Activated naive CD8-positive, alpha-beta T cell treated with anti-CD3 and anti-CD28 coated beads, Interleukin-2, amount 10 ng/mL, durations not matched to agents 7 days and 5 days (primary cell): ENCODE measurements around the gene CDC34. TPM values are rescaled to one million over a fixed set of nuclear protein-coding genes. Genes with fewer than 3 reads are reported as not detected.
A peak's percentile ranks its signal among the peaks of the same experiment; 100 is the strongest.

Experiments
- ATAC-seq: fragments of 150-1000 bp; cut with Tn5 transposase; one replicate; pipeline ENCODE4 v1.10.0; 2021; ENCODE audit warnings: low read depth, moderate library complexity
- POLR2A ChIA-PET: fragments of 350-600 bp; sonication (Branson Sonifier 250); formaldehyde crosslinking; loops from one replicate; lab custom pipeline; 2021; ENCODE audit warnings: antibody characterized with exemption; lab: Charles Lee
- DNase-seq: peaks from one replicate; pipeline ENCODE4 v3.0.0; 2021
- H3K27ac Mint-ChIP-seq: one replicate; pipeline ENCODE4 v1.8.0; 2022; ENCODE audit warnings: mild to moderate bottlenecking, mixed read lengths
- H3K27me3 Mint-ChIP-seq: one replicate; pipeline ENCODE4 v1.8.0; 2022; ENCODE audit warnings: mild to moderate bottlenecking, moderate library complexity, mixed read lengths
- H3K36me3 Mint-ChIP-seq: one replicate; pipeline ENCODE4 v1.8.0; 2021; ENCODE audit warnings: mild to moderate bottlenecking, mixed read lengths
- H3K4me1 Mint-ChIP-seq: one replicate; pipeline ENCODE4 v1.8.0; 2021; ENCODE audit warnings: mixed read lengths
- H3K4me3 Mint-ChIP-seq: one replicate; pipeline ENCODE4 v1.8.0; 2022; ENCODE audit warnings: mild to moderate bottlenecking, moderate library complexity, mixed read lengths
- H3K9me3 Mint-ChIP-seq: one replicate; pipeline ENCODE4 v1.8.0; 2021; ENCODE audit warnings: mixed read lengths
- total RNA-seq, 2 experiments: library from RNA; stranded (reverse); gene quantifications; one replicate each; pipeline ENCODE4 v1.2.3, GENCODE V29; 2021

CDC34 gene, protein sequence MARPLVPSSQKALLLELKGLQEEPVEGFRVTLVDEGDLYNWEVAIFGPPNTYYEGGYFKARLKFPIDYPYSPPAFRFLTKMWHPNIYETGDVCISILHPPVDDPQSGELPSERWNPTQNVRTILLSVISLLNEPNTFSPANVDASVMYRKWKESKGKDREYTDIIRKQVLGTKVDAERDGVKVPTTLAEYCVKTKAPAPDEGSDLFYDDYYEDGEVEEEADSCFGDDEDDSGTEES
- total RNA-seq, result 10 to 100 TPM; 49.2 to 51.5 TPM

DNA sequence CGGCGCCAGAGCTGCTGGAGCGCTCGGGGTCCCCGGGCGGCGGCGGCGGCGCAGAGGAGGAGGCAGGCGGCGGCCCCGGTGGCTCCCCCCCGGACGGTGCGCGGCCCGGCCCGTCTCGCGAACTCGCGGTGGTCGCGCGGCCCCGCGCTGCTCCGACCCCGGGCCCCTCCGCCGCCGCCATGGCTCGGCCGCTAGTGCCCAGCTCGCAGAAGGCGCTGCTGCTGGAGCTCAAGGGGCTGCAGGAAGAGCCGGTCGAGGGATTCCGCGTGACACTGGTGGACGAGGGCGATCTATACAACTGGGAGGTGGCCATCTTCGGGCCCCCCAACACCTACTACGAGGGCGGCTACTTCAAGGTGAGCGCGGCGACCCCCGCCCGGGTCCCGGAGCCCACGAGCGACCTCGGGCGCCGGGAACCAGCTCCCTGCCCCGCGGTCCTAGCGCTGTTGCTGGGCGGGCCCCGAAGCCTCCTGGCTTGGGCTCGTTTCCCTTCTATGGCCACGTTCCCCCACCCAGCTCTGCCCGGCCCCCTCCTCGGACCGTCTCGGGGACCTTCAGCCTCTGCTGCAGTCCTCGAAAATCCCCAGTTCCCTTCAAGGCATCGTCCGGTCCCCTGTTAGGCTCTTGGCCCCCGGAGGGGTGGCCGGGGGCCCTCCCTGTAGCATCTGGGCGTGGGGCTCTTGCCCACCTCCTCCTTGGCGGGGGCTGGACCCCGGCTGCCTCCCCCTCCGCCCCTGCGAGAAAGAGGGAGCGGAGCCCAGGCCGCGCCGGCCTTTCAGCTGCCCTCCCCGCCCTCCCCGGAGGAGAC is at the start of gene CDC34:
Gene CDC34 (plus strand): TSS at position 8 of the 808 bp plus-strand sequence. CDS start 172 bp downstream, at position 180.
- no peak for DNase-seq
- no peaks in the 10 kb centered on the region for H3K27me3 Mint-ChIP-seq
- no peak for ATAC-seq
- no peaks in the 10 kb centered on the region for H3K36me3 Mint-ChIP-seq
- peaks cover 4% of the 10 kb centered on the region for H3K4me1 Mint-ChIP-seq
- peak within 1 kb of the TSS; percentile 87 for H3K4me3 Mint-ChIP-seq
- POLR2A ChIA-PET, result interaction anchor here (0.5 to 5.1 kb wide), 17 partner anchors 10 to 131 kb away, joined by 3 to 78 read pairs (median 6); partner anchors contain the start of genes BSG, GZMM, RNF126 and TPGS1
- peak within 1 kb of the TSS; percentile 85 for H3K27ac Mint-ChIP-seq
- H3K9me3 Mint-ChIP-seq, result no peaks in the 10 kb centered on the region

DNA sequence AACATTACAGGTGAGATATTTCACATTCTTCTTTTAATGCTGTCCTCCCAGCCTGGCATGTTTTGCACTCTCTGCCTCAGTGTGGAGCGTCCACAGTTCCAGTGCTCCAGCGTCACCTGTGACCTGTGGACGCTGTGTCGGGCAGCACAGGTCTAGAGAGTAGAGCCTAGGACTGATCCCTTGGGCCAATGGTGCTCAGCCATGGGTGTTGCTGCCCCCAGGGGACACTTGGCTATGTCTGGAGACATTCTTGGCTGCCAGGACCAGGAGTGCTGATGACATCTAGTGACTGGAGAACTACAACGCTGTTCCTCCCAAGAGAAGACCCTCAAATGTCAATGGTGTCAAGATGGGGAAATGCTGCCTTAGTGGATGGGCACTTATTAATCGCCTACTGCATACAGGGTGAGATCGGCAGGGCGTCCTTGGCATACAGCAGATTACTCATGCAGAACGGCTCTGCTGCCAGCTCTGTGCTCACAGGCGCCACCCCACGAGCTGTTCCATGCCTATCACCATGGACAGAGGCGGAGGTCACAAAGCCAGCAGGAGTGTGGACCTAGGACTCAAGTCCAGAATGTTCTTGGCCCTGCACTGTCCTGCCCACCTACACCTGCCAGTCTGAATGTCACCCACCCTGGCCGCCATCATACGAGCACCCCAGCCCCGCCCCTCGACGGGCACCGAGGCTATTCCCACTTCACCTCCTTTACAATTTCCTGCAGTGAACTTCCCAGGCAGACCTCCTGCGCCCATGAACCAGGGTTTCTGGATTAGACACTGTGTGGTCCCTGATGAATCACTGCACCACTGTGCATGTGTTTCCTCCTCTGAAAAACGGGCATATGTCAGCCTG is 49.1 kb upstream of the CDC34 start:
- H3K27me3 Mint-ChIP-seq, result peaks cover 4% of the 10 kb centered on the region
- POLR2A ChIA-PET, result interaction anchor here (0.6 kb wide), 1 partner anchor 29 kb away, joined by 4 read pairs; no protein-coding TSS in a partner anchor
- ATAC-seq (no peak), DNase-seq (no peak)
- no peak overlapping the region for H3K4me3 Mint-ChIP-seq
- no peak overlapping the region for H3K27ac Mint-ChIP-seq
- H3K36me3 Mint-ChIP-seq, result peaks cover 14% of the 10 kb centered on the region
- H3K4me1 Mint-ChIP-seq, result peaks cover 11% of the 10 kb centered on the region
- H3K9me3 Mint-ChIP-seq, result peaks cover 19% of the 10 kb centered on the region

DNA sequence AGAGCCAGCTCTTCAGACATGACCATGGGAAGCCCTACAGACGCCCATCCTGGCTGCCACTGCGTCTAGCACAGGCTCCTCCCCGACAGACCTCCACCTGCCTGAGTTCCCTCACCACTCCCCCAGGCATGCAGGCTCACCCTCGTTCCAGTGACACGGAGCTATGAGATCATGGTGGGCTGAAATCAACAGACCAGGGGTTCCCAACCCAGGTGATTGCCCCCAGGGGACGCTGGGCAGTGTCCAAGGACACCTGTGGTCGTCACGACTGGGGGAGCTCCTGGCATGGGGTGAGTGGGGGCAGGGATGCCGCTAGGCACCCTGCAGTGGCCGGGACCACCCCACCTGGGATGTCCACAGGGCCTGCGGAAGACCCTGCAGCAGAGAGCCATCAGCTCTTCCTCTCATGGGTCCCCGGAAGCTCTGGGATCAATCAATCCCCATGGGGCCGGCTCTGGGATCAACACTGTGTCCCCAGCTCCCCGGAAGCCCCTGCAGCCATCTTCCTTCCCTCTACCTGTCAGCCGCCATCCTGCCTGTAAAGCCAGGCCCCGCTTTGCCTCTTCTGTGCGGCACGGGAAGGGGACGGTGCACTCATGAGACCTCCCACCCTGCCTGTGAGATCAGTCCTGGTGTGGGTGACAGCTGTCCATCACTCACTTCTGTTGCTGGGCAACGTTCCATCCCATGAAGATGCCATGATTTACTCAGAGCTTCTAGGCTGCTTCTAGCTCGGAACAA is 48.1 kb upstream of the CDC34 start:
- Mint-ChIP-seq H3K36me3 (peaks cover 14% of the 10 kb centered on the region), H3K4me3 (no peak overlapping the region), H3K27ac (no peak overlapping the region), H3K27me3 (peaks cover 4% of the 10 kb centered on the region), H3K9me3 (peaks cover 19% of the 10 kb centered on the region), H3K4me1 (peaks cover 14% of the 10 kb centered on the region)
- POLR2A ChIA-PET, result no interaction called here
- ATAC-seq, result no peak
- DNase-seq, result no peak

DNA sequence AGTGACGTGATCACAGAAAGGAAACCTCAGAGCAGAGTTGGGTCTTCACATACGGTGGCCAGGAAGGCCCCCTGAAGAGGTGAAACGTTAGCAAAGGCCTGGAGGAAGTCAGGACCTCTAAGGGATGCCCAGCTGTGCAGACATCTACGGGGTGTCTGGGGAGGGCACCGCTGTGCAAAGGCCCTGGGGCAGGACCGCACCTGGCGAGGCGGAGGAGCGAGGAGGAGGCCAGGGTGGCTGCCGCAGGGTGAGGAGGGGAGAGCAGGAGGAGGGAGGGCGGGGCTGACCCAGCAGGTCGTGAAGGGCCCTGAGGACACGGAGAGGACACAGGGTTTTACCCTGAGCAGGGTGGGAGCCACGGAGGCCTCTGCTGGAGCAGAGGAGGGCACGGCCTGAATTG is 47.1 kb upstream of the CDC34 start:
- POLR2A ChIA-PET, result no interaction called here
- no peak for ATAC-seq
- H3K4me1 Mint-ChIP-seq, result peaks cover 14% of the 10 kb centered on the region
- peaks cover 4% of the 10 kb centered on the region for H3K27me3 Mint-ChIP-seq
- no peak overlapping the region for H3K27ac Mint-ChIP-seq
- no peak overlapping the region for H3K4me3 Mint-ChIP-seq
- H3K36me3 Mint-ChIP-seq, result peaks cover 14% of the 10 kb centered on the region
- DNase-seq, result no peak
- peaks cover 19% of the 10 kb centered on the region for H3K9me3 Mint-ChIP-seq

DNA sequence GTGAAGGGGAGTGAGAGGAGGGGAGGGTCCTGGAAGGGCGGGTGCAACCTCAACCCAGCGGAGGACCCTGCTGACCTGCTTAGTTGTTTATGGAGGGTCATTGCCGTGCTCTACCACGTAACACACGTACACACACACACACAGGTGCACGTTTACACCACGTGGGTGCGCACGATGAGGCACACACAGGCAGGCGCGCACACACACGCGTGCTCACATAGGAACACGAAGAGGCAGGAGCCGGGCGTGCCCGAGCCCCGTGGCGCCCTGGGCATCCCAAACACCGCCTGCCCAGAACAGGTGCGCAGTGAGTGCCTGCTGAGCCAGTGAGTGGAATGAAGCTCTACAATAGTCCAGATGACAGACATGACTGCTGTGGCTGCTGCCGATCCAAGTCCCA is 46.5 kb upstream of the CDC34 start:
- Mint-ChIP-seq H3K27ac (no peak overlapping the region), H3K4me1 (peaks cover 14% of the 10 kb centered on the region), H3K9me3 (peaks cover 16% of the 10 kb centered on the region), H3K27me3 (peaks cover 4% of the 10 kb centered on the region), H3K36me3 (peaks cover 13% of the 10 kb centered on the region), H3K4me3 (no peak overlapping the region)
- POLR2A ChIA-PET, result no interaction called here
- ATAC-seq (no peak), DNase-seq (no peak)

DNA sequence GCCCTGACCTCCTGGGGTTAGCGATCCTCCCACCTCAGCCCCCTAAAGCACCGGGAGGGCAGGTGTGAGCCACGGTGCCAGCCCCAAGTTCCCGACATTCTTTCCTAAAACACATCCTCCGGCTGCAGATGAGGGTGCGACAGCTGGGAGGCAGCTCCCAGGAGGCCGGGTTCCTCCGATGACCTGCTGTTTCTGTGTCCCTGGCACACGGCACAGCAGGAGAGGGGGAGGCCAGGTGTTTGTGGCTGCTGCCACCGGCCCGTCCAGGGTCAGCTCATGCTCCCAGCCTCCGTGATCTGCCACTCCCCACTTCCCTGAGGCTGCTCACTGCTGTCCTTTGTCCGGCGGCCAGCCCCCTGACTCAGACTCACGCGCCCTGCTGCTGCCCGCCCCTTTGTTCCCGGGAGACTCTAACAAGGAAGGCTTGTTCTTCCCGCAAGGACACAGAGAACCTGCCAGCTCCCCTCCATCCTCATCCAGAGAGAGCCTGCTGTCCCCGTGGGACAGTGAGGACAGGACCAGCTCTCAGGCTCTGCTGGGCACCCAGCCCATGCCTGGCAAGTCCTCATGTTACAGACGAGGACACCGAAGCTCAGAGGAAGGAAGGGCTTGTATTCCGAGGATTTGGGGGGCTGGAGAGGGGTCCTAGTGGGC is 45.9 kb upstream of the CDC34 start:
- ATAC-seq (no peak), DNase-seq (no peak)
- POLR2A ChIA-PET, result no interaction called here
- H3K36me3 Mint-ChIP-seq, result peaks cover 7% of the 10 kb centered on the region
- H3K4me1 Mint-ChIP-seq, result peaks cover 9% of the 10 kb centered on the region
- peaks cover 10% of the 10 kb centered on the region for H3K9me3 Mint-ChIP-seq
- peaks cover 4% of the 10 kb centered on the region for H3K27me3 Mint-ChIP-seq
- no peak overlapping the region for H3K4me3 Mint-ChIP-seq
- no peak overlapping the region for H3K27ac Mint-ChIP-seq

DNA sequence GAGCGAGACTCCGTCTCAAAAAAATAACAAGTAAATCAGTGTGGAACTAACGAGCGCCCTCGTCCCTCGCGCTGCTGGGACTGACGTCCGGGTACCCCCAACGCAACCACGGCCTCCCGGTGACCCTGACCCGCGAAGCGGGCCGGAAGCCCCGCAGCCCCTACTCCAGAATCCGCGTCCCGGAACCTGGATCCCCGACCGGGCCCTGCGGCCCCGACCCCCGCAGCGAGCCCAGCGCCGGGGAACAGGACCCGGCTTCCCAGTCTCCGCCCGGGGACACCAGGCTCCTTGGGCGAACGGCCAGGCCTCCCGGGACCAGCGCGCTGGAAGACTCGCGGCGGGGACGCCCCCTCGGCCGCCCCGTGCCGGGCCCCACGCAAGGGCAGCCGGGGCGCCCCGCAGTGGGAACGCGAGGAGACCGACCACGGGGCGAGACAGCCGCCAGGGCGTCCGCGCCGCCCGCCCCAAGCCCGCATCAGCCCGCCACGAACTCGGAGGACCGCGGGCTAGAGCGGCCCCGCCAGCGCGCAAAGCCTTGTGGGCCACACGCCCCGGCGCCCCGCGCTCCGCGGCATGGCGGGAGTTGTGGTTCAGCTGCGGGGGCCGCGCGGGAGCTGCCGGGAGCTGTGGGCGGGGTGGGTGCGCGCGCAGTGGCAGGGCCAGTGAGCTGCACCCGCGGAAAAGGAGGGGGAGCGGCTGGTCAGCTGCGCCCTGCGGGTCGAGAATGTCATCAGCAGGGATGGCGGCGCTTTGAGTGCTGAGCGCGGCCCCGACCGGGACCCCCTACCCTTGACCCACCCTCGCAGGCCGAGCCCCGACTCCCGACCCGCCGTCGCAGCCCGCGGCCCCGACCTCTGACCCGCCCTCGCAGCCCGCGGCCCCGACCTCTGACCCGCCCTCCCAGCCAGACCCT is 42.8 kb upstream of the CDC34 start:
- no peaks in the 10 kb centered on the region for H3K9me3 Mint-ChIP-seq
- H3K4me3 Mint-ChIP-seq, result peak overlapping the region; percentile 81
- H3K27ac Mint-ChIP-seq, result peak overlapping the region; percentile 74
- H3K36me3 Mint-ChIP-seq, result peaks cover 2% of the 10 kb centered on the region
- DNase-seq (peak; percentile 98), ATAC-seq (peak; percentile 87)
- H3K4me1 Mint-ChIP-seq, result peaks cover 5% of the 10 kb centered on the region
- POLR2A ChIA-PET, result interaction anchor here (0.7 to 2.7 kb wide), 6 partner anchors 16 to 44 kb away, joined by 3 to 32 read pairs (median 6); partner anchors contain the start of genes CDC34 and TPGS1
- H3K27me3 Mint-ChIP-seq, result peaks cover 2% of the 10 kb centered on the region

DNA sequence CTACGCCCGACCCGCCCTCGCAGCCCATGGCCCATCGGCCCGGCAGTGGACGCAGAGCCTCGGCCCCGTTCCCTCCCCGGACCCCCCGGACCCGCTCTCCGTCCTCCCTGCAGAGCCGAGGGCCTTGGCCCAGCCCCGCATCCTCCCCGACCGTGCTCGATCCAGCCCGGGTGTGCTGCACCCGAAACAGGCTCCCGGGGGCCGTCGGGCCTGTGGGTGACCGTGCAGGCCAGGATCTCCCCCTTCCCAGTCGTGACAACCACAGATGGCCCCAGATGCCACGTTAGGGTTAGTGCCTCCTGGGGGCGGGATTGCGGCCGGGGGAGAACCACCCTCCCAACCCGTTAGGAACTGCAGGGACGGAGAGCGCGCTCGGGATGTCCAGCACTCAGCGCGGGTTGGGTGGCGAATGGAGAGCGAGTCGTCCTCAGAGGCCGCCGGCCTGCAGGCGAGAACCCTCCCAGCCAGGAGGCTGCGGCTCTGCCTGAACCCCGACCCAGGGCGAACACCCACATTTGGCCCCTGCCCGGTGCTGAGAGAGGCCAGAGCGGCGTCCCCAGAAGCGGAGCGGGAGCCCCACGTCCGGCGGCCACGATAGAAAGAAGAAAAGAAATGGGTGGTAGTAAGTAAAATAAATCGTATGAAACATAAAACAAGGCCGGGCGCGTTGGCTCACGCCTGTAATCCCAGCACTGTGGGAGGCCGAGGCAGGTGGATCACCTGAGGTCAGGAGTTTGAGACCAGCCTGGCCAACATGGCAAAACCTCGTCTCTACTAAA is 42.0 kb upstream of the CDC34 start:
- ATAC-seq (peak; percentile 34), DNase-seq (no peak)
- POLR2A ChIA-PET, result interaction anchor here (0.7 to 2.7 kb wide), 7 partner anchors 15 to 44 kb away, joined by 3 to 32 read pairs (median 7); partner anchors contain the start of genes CDC34 and TPGS1
- H3K36me3 Mint-ChIP-seq, result peaks cover 2% of the 10 kb centered on the region
- H3K9me3 Mint-ChIP-seq, result no peaks in the 10 kb centered on the region
- peak overlapping the region; percentile 81 for H3K4me3 Mint-ChIP-seq
- peaks cover 2% of the 10 kb centered on the region for H3K27me3 Mint-ChIP-seq
- H3K27ac Mint-ChIP-seq, result peak overlapping the region; percentile 65
- peaks cover 5% of the 10 kb centered on the region for H3K4me1 Mint-ChIP-seq

DNA sequence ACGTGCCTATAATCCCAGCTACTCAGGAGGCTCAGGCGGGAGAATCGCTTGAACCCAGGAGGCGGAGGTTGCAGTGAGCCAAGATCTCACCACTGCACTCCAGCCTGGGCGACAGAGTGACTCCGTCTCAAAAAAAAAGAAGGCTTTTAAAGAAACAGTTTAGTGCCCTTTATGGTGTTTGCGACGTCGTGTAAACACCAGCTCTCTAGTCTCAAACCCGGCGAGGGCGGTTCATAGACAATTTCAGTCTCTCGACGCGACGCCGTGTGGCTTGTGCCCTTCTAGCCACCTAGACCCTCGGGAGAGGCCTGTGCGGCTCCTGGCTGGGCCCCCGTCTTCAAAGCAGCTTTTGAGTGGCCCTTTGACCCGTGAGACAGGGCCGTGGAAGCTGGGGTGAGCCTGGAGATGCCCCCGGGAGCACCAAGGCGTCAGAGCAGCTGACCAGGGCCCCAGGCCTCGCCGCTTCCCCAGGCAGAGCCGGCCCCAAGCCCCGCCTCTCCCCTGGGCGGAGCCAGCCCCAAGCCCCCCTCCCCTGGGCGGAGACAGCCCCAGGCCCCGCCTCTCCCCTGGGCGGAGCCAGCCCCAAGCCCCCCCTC is 40.3 kb upstream of the CDC34 start:
- POLR2A ChIA-PET, result interaction anchor here (1.2 to 1.9 kb wide), 2 partner anchors 16 to 19 kb away, joined by 5 to 7 read pairs; partner anchors contain the start of gene TPGS1
- DNase-seq (no peak), ATAC-seq (no peak)
- H3K4me3 Mint-ChIP-seq, result no peak overlapping the region
- H3K4me1 Mint-ChIP-seq, result peaks cover 7% of the 10 kb centered on the region
- H3K27me3 Mint-ChIP-seq, result peaks cover 8% of the 10 kb centered on the region
- peaks cover 2% of the 10 kb centered on the region for H3K36me3 Mint-ChIP-seq
- H3K9me3 Mint-ChIP-seq, result no peaks in the 10 kb centered on the region
- H3K27ac Mint-ChIP-seq, result no peak overlapping the region

DNA sequence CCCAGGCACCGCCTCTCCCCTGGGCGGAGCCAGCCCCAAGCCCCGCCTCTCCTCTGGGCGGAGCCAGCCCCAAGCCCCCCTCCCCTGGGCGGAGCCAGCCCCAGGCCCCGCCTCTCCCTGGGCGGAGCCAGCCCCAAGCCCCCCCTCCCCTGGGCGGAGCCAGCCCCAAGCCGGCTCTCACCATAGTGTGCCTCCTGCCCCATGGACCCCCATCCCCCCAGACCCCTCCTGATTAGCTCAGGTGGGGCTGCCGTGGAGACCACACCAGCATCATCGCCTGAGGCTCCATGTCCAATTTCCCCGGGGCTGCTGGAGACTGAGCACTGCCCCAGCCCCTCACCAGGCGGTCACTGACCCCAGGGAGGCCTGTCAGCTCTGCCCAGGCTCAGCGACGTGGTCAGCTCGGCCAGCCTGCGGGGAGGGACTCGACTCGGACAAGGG is 39.4 kb upstream of the CDC34 start:
- peaks cover 8% of the 10 kb centered on the region for H3K27me3 Mint-ChIP-seq
- peaks cover 7% of the 10 kb centered on the region for H3K4me1 Mint-ChIP-seq
- DNase-seq (no peak), ATAC-seq (no peak)
- H3K4me3 Mint-ChIP-seq, result no peak overlapping the region
- POLR2A ChIA-PET, result no interaction called here
- no peak overlapping the region for H3K27ac Mint-ChIP-seq
- no peaks in the 10 kb centered on the region for H3K9me3 Mint-ChIP-seq
- peaks cover 2% of the 10 kb centered on the region for H3K36me3 Mint-ChIP-seq
